SU-DHL-6 (cell line): Measurements from ENCODE around the gene TNFRSF25.

Experiments used
- H2AFZ ChIP-seq: fragments of 200-600 bp; sonication (generic); 2 replicates; pipeline ENCODE4 v1.6.1; 2014; ENCODE audit warnings: low read depth, mild to moderate bottlenecking, moderate library complexity, mixed read lengths, antibody characterized with exemption, low read length; ENCODE audit not compliant: severe bottlenecking
- H3F3A ChIP-seq: fragments of 200-600 bp; shearing (Covaris generic); 2 replicates; pipeline ENCODE4 v1.6.0; 2016; ENCODE audit warnings: antibody characterized with exemption, mild to moderate bottlenecking; ENCODE audit not compliant: insufficient read depth
- H3K27ac ChIP-seq: fragments of 200-600 bp; sonication (generic); 2 replicates; pipeline ENCODE4 v1.5.1; 2016; ENCODE audit warnings: low read depth, mild to moderate bottlenecking, low read length, moderate library complexity, mixed read lengths
- H3K27me3 ChIP-seq: fragments of 200-600 bp; sonication (generic), shearing (Covaris generic); 2 replicates; pipeline ENCODE4 v1.6.0; 2014; ENCODE audit warnings: mild to moderate bottlenecking, low read length
- H3K36me3 ChIP-seq: fragments of 200-600 bp; sonication (generic); 2 replicates; pipeline ENCODE4 v1.6.1; 2014; ENCODE audit warnings: mild to moderate bottlenecking, low read length, mixed read lengths
- H3K4me2 ChIP-seq: fragments of 300-600, 200-600 bp; shearing (Covaris generic), sonication (generic); 2 replicates; pipeline ENCODE4 v1.6.0; 2014; ENCODE audit warnings: low read length, low read depth, mild to moderate bottlenecking; ENCODE audit not compliant: poor library complexity, severe bottlenecking
- H3K4me3 ChIP-seq: fragments of 200-600 bp; sonication (generic); 2 replicates; pipeline ENCODE4 v1.5.1; 2014; ENCODE audit warnings: antibody characterized with exemption, low read length, mild to moderate bottlenecking, mixed read lengths; ENCODE audit not compliant: insufficient read depth, poor library complexity, severe bottlenecking
- H3K79me2 ChIP-seq: fragments of 200-600 bp; sonication (generic); 2 replicates; pipeline ENCODE4 v1.6.1; 2014; ENCODE audit warnings: mild to moderate bottlenecking, low read length, moderate library complexity; ENCODE audit not compliant: insufficient read depth
- H3K9ac ChIP-seq: fragments of 200-600 bp; sonication (generic); 2 replicates; pipeline ENCODE4 v1.7.0; 2014; ENCODE audit warnings: mild to moderate bottlenecking, low read length
- H3K9me2 ChIP-seq: fragments of 200-600 bp; sonication (generic); replicated peaks from 2 replicates; pipeline ENCODE4 v1.6.1; 2014; ENCODE audit warnings: low read length; ENCODE audit not compliant: insufficient read depth
- H3K9me3 ChIP-seq: fragments of 200-600 bp; sonication (generic); 2 replicates; pipeline ENCODE4 v1.6.1; 2014; ENCODE audit warnings: low read length, mixed read lengths; ENCODE audit not compliant: insufficient read depth
- H4K20me1 ChIP-seq: fragments of 200-600 bp; sonication (generic); 2 replicates; pipeline ENCODE4 v1.6.1; 2014; ENCODE audit warnings: low read depth, mild to moderate bottlenecking, antibody characterized with exemption, low read length, moderate library complexity, mixed read lengths
- CTCF ChIP-seq: fragments of 200-600 bp; sonication (generic); IDR thresholded peaks from one replicate; pipeline ENCODE4 v1.5.1; 2017; ENCODE audit warnings: antibody characterized with exemption, mild to moderate bottlenecking, low read length, moderate library complexity; ENCODE audit not compliant: insufficient read depth, poor library complexity, severe bottlenecking
- EZH2phosphoT487 ChIP-seq: fragments of 200-600 bp; sonication (generic), shearing (Covaris generic); conservative IDR thresholded peaks from 2 replicates; pipeline ENCODE4 v1.6.1; 2018; ENCODE audit warnings: mild to moderate bottlenecking, antibody characterized with exemption, low read length, moderate library complexity, mixed read lengths

The TNFRSF25 gene

GRCh38 chr1:6491966-6492365 is 26.0 kb upstream of the TNFRSF25 start:
- Histone ChIP-seq H3F3A (no peaks in the 10 kb centered on the region), H3K79me2 (no peaks in the 10 kb centered on the region), H4K20me1 (no peaks in the 10 kb centered on the region), H3K9me3 (no peaks in the 10 kb centered on the region), H3K27ac (no peak overlapping the region), H3K4me3 (no peak overlapping the region), H3K9ac (no peak overlapping the region), H3K36me3 (no peaks in the 10 kb centered on the region), H3K27me3 (no peaks in the 10 kb centered on the region), H3K9me2 (no peaks in the 10 kb centered on the region), H2AFZ (no peak overlapping the region), H3K4me2 (no peak overlapping the region)
- TF ChIP-seq CTCF = no peak

- Histone ChIP-seq H3K27me3 (no peaks in the 10 kb centered on the region), H2AFZ (peak within 1 kb of the TSS; percentile 95), H3F3A (no peaks in the 10 kb centered on the region), H4K20me1 (no peaks in the 10 kb centered on the region), H3K79me2 (no peaks in the 10 kb centered on the region), H3K9me3 (no peaks in the 10 kb centered on the region), H3K4me2 (peak within 1 kb of the TSS; percentile 95), H3K27ac (peak within 1 kb of the TSS; percentile 19; the same call in 1 of the 2 replicates), H3K4me3 (peak within 1 kb of the TSS; percentile 62), H3K9ac (peak within 1 kb of the TSS; percentile 80), H3K9me2 (no peaks in the 10 kb centered on the region), H3K36me3 (no peaks in the 10 kb centered on the region)
- TF ChIP-seq EZH2phosphoT487 (no peak), CTCF (no peak)
Observed at GRCh38 chr1:6491480-6491962, 25.5 kb upstream of the TNFRSF25 start, which contains the start of gene PLEKHG5. TSS of gene PLEKHG5 (minus strand) at chr1:6491667. CDS start at chr1:6477571, 14,096 bp downstream.

- no peaks in the 10 kb centered on the region for H3K27me3 ChIP-seq
- TF ChIP-seq CTCF (no peak), EZH2phosphoT487 (no peak)
- no peaks in the 10 kb centered on the region for H3K36me3 ChIP-seq
- H3K9me3 ChIP-seq = no peaks in the 10 kb centered on the region
- H3F3A ChIP-seq = no peaks in the 10 kb centered on the region
- peak overlapping the region; percentile 95 for H2AFZ ChIP-seq
- no peaks in the 10 kb centered on the region for H4K20me1 ChIP-seq
- peak overlapping the region; percentile 80 for H3K9ac ChIP-seq
- no peaks in the 10 kb centered on the region for H3K9me2 ChIP-seq
- H3K4me3 ChIP-seq = peak overlapping the region; percentile 62
- no peaks in the 10 kb centered on the region for H3K79me2 ChIP-seq
- no peak overlapping the region for H3K27ac ChIP-seq
- H3K4me2 ChIP-seq = peak overlapping the region; percentile 95
Observed at GRCh38 chr1:6491081-6491449, 25.1 kb upstream of the TNFRSF25 start.
